SK-N-SH treated with all-trans-retinoic acid at 6 μM for 48 hours (cell line): ENCODE measurements around the gene ARAP3.

ENCODE experiments used
- ZFP30 ChIP-seq: fragments of 450-650 bp; formaldehyde crosslinking; IDR thresholded peaks from 2 replicates; pipeline ENCODE4 v1.5.0; 2022; ENCODE audit warnings: mild to moderate bottlenecking, moderate library complexity
- TF ChIP-seq, protein P1 (sequence below): fragments of 250-450 bp; sonication (Bioruptor Pico); IDR thresholded peaks from 2 replicates; pipeline ENCODE4 v1.8.0; 2020; ENCODE audit warnings: mild to moderate bottlenecking, moderate library complexity, borderline replicate concordance

DNA sequence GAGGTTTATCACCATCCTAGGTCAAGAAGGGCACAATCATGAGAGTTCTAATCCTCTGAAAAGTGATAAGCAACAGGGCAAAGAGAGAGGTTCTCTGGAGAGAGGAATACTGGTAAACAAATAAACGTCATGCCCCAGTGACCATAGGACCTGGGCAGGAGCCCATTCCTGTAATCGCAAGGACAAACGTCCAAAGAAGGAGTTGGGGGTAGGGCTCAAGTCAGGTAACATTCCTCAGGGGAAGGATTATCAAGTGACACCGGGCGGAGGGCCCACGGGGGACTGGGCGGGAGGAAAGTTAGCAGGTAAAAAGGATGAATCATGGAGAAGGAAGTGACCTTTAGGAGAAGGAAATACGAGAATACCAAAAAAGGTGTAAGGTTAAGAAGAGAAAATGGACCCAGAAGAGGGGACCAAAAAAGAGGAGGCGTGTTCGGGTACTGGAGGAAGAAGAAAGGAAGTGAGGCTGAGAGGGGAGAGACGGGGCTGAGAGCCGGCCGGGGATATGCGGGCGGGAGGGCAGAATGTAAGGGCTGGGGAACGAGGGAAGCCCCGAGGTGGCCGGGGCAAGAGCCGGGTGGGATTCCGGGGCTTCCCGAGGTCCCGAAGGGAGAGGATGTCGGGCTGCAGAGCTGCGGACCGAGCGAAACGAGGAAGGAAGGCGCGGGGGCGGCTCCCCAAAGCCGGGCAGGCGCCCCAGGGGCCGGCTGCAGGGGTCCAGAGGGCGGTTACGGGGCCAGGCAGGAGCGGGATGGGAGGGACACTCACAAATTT, 63.8 kb downstream of the ARAP3 start:
- TF ChIP-seq, protein P1, sequence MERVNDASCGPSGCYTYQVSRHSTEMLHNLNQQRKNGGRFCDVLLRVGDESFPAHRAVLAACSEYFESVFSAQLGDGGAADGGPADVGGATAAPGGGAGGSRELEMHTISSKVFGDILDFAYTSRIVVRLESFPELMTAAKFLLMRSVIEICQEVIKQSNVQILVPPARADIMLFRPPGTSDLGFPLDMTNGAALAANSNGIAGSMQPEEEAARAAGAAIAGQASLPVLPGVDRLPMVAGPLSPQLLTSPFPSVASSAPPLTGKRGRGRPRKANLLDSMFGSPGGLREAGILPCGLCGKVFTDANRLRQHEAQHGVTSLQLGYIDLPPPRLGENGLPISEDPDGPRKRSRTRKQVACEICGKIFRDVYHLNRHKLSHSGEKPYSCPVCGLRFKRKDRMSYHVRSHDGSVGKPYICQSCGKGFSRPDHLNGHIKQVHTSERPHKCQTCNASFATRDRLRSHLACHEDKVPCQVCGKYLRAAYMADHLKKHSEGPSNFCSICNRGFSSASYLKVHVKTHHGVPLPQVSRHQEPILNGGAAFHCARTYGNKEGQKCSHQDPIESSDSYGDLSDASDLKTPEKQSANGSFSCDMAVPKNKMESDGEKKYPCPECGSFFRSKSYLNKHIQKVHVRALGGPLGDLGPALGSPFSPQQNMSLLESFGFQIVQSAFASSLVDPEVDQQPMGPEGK = no peak
- no peak for TF ChIP-seq ZFP30 (CRISPR knock-in tag)
